H1 (cell line): ENCODE results near the gene ZAP70. TPM values are rescaled to one million over a fixed set of nuclear protein-coding genes. Genes with fewer than 3 reads are reported as not detected.

Experiments used
- CTCF ChIA-PET: fragments of 300-600 bp; sonication (Branson Sonifier 250); formaldehyde crosslinking; loops from one replicate; lab custom pipeline; 2021; ENCODE audit not compliant: partially characterized antibody; lab: Charles Lee
- POLR2A ChIA-PET: fragments of 300-600 bp; sonication (Branson Sonifier 250); formaldehyde crosslinking; loops from one replicate; lab custom pipeline; 2021; ENCODE audit warnings: inconsistent platforms; ENCODE audit not compliant: partially characterized antibody; lab: Charles Lee
- DNase-seq, 2 experiments: peaks; one replicate each; pipeline versions ENCODE4 v3.0.0 to v3.0.0-alpha.2; 2010 to 2022; ENCODE audit warnings: low spot score in 2 of 2, low read depth in 1 of 2, mixed read lengths in 1 of 2
- FAIRE-seq: peaks from 2 replicates; lab custom pipeline; 2011; peaks lifted over from hg19 to GRCh38; lab: Jason Lieb, UNC
- H2AFZ ChIP-seq: 2 replicates; pipeline ENCODE4 v1.8.1; 2012; ENCODE audit warnings: low read length, inconsistent platforms
- H2AK5ac ChIP-seq: 2 replicates; pipeline ENCODE4 v1.6.1; 2013; ENCODE audit warnings: low read depth, low read length
- H2BK120ac ChIP-seq: replicated peaks from 2 replicates; pipeline ENCODE3; 2013; ENCODE audit warnings: low read depth, low read length, inconsistent platforms
- H2BK12ac ChIP-seq: 2 replicates; pipeline ENCODE4 v1.6.1; 2013; ENCODE audit warnings: low read depth, low read length
- H2BK15ac ChIP-seq: 2 replicates; pipeline ENCODE4 v1.6.1; 2013; ENCODE audit warnings: low read length
- H2BK20ac ChIP-seq: 2 replicates; pipeline ENCODE4 v1.6.1; 2013; ENCODE audit warnings: low read length
- H2BK5ac ChIP-seq: 2 replicates; pipeline ENCODE4 v1.6.1; 2013; ENCODE audit warnings: low read depth, low read length
- H3K14ac ChIP-seq: 2 replicates; pipeline ENCODE4 v1.6.1; 2013; ENCODE audit warnings: inconsistent platforms; ENCODE audit not compliant: insufficient read length
- H3K18ac ChIP-seq: 2 replicates; pipeline ENCODE4 v1.6.1; 2013; ENCODE audit warnings: low read length; ENCODE audit errors: extremely low read depth
- H3K23ac ChIP-seq: 2 replicates; pipeline ENCODE4 v1.6.1; 2013; ENCODE audit warnings: inconsistent platforms; ENCODE audit not compliant: insufficient read length
- H3K23me2 ChIP-seq: 2 replicates; pipeline ENCODE4 v1.6.1; 2013; ENCODE audit warnings: low read depth, low read length
- H3K27ac ChIP-seq: 2 replicates; pipeline ENCODE4 v1.6.1; 2011; ENCODE audit warnings: low read depth, low read length, inconsistent platforms
- H3K27me3 ChIP-seq, 4 experiments: replicated peaks in 1 of 4; 1 replicate in 1 of 4; 2 replicates in 3 of 4; pipeline versions ENCODE4 v1.6.1 to v1.8.1; 2011 to 2013; ENCODE audit warnings: low read length in 3 of 4, mild to moderate bottlenecking in 3 of 4, inconsistent platforms in 2 of 4, mixed read lengths in 2 of 4, moderate library complexity in 1 of 4; ENCODE audit not compliant: control insufficient read depth in 3 of 4, insufficient read depth in 3 of 4; ENCODE audit errors: extremely low read depth in 1 of 4
- H3K36me3 ChIP-seq, 4 experiments: 2 replicates each; pipeline versions ENCODE4 v1.6.1 to v1.8.1; 2011 to 2013; ENCODE audit warnings: mild to moderate bottlenecking in 4 of 4, low read length in 3 of 4, moderate library complexity in 2 of 4, control low read depth in 1 of 4, inconsistent platforms in 1 of 4; ENCODE audit not compliant: insufficient read depth in 4 of 4, control insufficient read depth in 2 of 4
- H3K4ac ChIP-seq: replicated peaks from 2 replicates; pipeline ENCODE3; 2013; ENCODE audit warnings: low read length, low read depth, mixed read lengths, inconsistent platforms; ENCODE audit not compliant: insufficient read length
- H3K4me1 ChIP-seq, 4 experiments: replicated peaks in 1 of 4; 1 replicate in 1 of 4; 2 replicates in 3 of 4; pipeline versions ENCODE4 v1.6.1 to v1.8.1; 2011 to 2013; ENCODE audit warnings: low read length in 3 of 4, inconsistent platforms in 2 of 4, mixed read lengths in 1 of 4; ENCODE audit not compliant: insufficient read depth in 4 of 4, control insufficient read depth in 3 of 4
- H3K4me2 ChIP-seq, 2 experiments: 2 replicates each; pipeline versions ENCODE4 v1.6.1 to v1.8.1; 2011 to 2013; ENCODE audit warnings: low read depth in 2 of 2, low read length in 2 of 2, control low read depth in 1 of 2, inconsistent platforms in 1 of 2, mild to moderate bottlenecking in 1 of 2; ENCODE audit not compliant: insufficient read depth in 1 of 2
- H3K4me3 ChIP-seq, 4 experiments: fragments of 200-600, 300-600 bp in 1 of 4; sonication (generic), shearing (Covaris generic), sonication (Bioruptor Twin) in 1 of 4; 2 replicates each; pipeline versions ENCODE4 v1.5.1 to v1.8.1; 2011 to 2016; ENCODE audit warnings: low read length in 4 of 4, low read depth in 3 of 4, control low read depth in 2 of 4, inconsistent platforms in 2 of 4, mild to moderate bottlenecking in 2 of 4, mixed read lengths in 1 of 4, moderate library complexity in 1 of 4; ENCODE audit not compliant: insufficient read depth in 2 of 4; ENCODE audit errors: extremely low read depth in 1 of 4
- H3K56ac ChIP-seq: replicated peaks from 2 replicates; pipeline ENCODE3; 2013; ENCODE audit warnings: low read depth, mild to moderate bottlenecking, mixed read lengths, low read length, inconsistent platforms; ENCODE audit not compliant: insufficient read length
- H3K79me1 ChIP-seq: 2 replicates; pipeline ENCODE4 v1.6.1; 2013; ENCODE audit warnings: low read depth, low read length, control low read depth
- H3K79me2 ChIP-seq, 2 experiments: 2 replicates each; pipeline versions ENCODE4 v1.6.1 to v1.8.1; 2012 to 2013; ENCODE audit warnings: low read length in 2 of 2, mild to moderate bottlenecking in 2 of 2, inconsistent platforms in 1 of 2; ENCODE audit not compliant: insufficient read depth in 2 of 2, control insufficient read depth in 1 of 2
- H3K9ac ChIP-seq, 4 experiments: replicated peaks in 1 of 4; 1 replicate in 1 of 4; 2 replicates in 3 of 4; pipeline versions ENCODE4 v1.6.1 to v1.8.1; 2011 to 2013; ENCODE audit warnings: low read depth in 3 of 4, low read length in 3 of 4, control low read depth in 2 of 4, mild to moderate bottlenecking in 2 of 4, moderate library complexity in 2 of 4, inconsistent platforms in 1 of 4; ENCODE audit errors: extremely low read depth in 1 of 4
- H3K9me3 ChIP-seq, 2 experiments: 2 replicates each; pipeline versions ENCODE4 v1.6.1 to v1.8.1; 2012 to 2013; ENCODE audit warnings: mild to moderate bottlenecking in 2 of 2, moderate library complexity in 2 of 2, control low read depth in 1 of 2, inconsistent platforms in 1 of 2, low read depth in 1 of 2, low read length in 1 of 2, mixed read lengths in 1 of 2; ENCODE audit not compliant: insufficient read depth in 2 of 2
- H4K20me1 ChIP-seq, 2 experiments: replicated peaks in 1 of 2; 2 replicates each; pipeline versions ENCODE3 to v1.8.1; 2011 to 2013; ENCODE audit warnings: inconsistent platforms in 2 of 2, low read length in 2 of 2, mild to moderate bottlenecking in 1 of 2; ENCODE audit not compliant: insufficient read depth in 2 of 2, control insufficient read depth in 1 of 2
- H4K5ac ChIP-seq: 2 replicates; pipeline ENCODE4 v1.6.1; 2013; ENCODE audit warnings: low read length, low read depth, mixed read lengths, inconsistent platforms; ENCODE audit not compliant: insufficient read length
- H4K8ac ChIP-seq: 2 replicates; pipeline ENCODE4 v1.8.0; 2013; ENCODE audit warnings: mild to moderate bottlenecking, moderate library complexity, low read length, inconsistent platforms; ENCODE audit not compliant: insufficient read depth; ENCODE audit errors: extremely low read depth
- H4K91ac ChIP-seq: replicated peaks from 2 replicates; pipeline ENCODE3; 2013; ENCODE audit warnings: low read length, mixed read lengths, inconsistent platforms; ENCODE audit not compliant: insufficient read length
- BRCA1 ChIP-seq: IDR thresholded peaks from 2 replicates; pipeline ENCODE4 v1.6.1; 2012; ENCODE audit warnings: low read depth, low read length, improper control_type of control experiment
- MAFK ChIP-seq: IDR thresholded peaks from 2 replicates; pipeline ENCODE4 v1.6.1; 2012; ENCODE audit warnings: low read depth, mild to moderate bottlenecking, improper control_type of control experiment, low read length
- RBBP5 ChIP-seq: IDR thresholded peaks from 2 replicates; pipeline ENCODE4 v1.7.1; 2012; ENCODE audit warnings: low read depth, mild to moderate bottlenecking, inconsistent platforms, low read length, moderate library complexity, borderline replicate concordance
- SIN3A ChIP-seq, 2 experiments: IDR thresholded peaks in 1 of 2; conservative IDR thresholded peaks in 1 of 2; 2 replicates each; pipeline ENCODE4 v1.6.1; 2011 to 2012; ENCODE audit warnings: low read length in 2 of 2, improper control_type of control experiment in 1 of 2, low read depth in 1 of 2, mild to moderate bottlenecking in 1 of 2
- WGBS, 2 experiments: shearing (Covaris generic) in 1 of 2; methylation state at CpG; one replicate each; pipeline versions ENCODE4 v1.1.6 to v1.1.7; 2013 to 2015; ENCODE audit warnings: low lambda C conversion rate in 2 of 2, mixed read lengths in 2 of 2, inconsistent platforms in 1 of 2, low coverage in 1 of 2, missing lambda C conversion rate in 1 of 2; ENCODE audit not compliant: insufficient replicate concordance in 2 of 2, insufficient coverage in 1 of 2, insufficient read length in 1 of 2; ENCODE audit errors: extremely low coverage in 1 of 2, missing lambda C conversion rate in 1 of 2; 5-methylcytosine and 5-hydroxymethylcytosine counted together
- polyA plus RNA-seq, 7 experiments: library from polyadenylated mRNA; depleted of rRNA in 3 of 7; stranded (reverse) in 5 of 7; unstranded in 2 of 7; fragments of >200 nt in 5 of 7; fragments of 200-250 nt in 2 of 7; gene quantifications; 1 replicate in 5 of 7; 2 replicates in 1 of 7; 4 replicates in 1 of 7; pipeline versions ENCODE4 v1.2.1 to v1.2.3, GENCODE V29; 2011 to 2013; ENCODE audit warnings: missing spikeins in 2 of 7, mixed read lengths in 2 of 7
- total RNA-seq: library from RNA; stranded (reverse); fragmentation: NEBNext Ultra II Directional; extraction: Animal tissue kit (Norgen Biotek cat#: 25700); gene quantifications from 2 replicates; pipeline ENCODE4 v1.2.1, GENCODE V29; 2021

Gene ZAP70
- total and polyA plus RNA-seq, 2 of the 8 experiments (the other 6 are each of a cell fraction or from before 2014, with no cell fraction given), result 0.15 TPM; not detected in 1

GRCh38 chr2:97671526-97671925, 41.9 kb upstream of the ZAP70 start:
- Histone ChIP-seq H4K20me1 (no peaks in the 10 kb centered on the region), H3K9ac (no peak overlapping the region), H3K23ac (no peak overlapping the region), H3K18ac (no peak overlapping the region), H2BK20ac (no peak overlapping the region), H2BK15ac (no peak overlapping the region), H3K79me2 (no peaks in the 10 kb centered on the region), H4K8ac (no peak overlapping the region), H3K4ac (no peak overlapping the region), H2AFZ (no peak overlapping the region), H3K4me2 (no peak overlapping the region), H3K4me3 (no peak overlapping the region), H3K79me1 (no peaks in the 10 kb centered on the region), H2BK12ac (no peak overlapping the region), H3K14ac (no peak overlapping the region), H3K27ac (no peak overlapping the region), H4K91ac (no peak overlapping the region), H2AK5ac (no peak overlapping the region), H3K23me2 (no peaks in the 10 kb centered on the region), H3K56ac (no peak overlapping the region), H3K36me3 (no peaks in the 10 kb centered on the region), H2BK120ac (no peak overlapping the region), H3K27me3 (no peaks in the 10 kb centered on the region), H3K9me3 (no peaks in the 10 kb centered on the region), H3K4me1 (0 out of 7 replicates have a peak, but pooled peaks cover 0 to 3% (median under 1%) of the 10 kb centered on the region in 4 experiments), H2BK5ac (no peak overlapping the region), H4K5ac (no peak overlapping the region)
- ChIA-PET CTCF (no interaction called here), POLR2A (no interaction called here)
- DNase-seq, result no peak
- 98% methylated on average over 7 of the region's 7 CpGs; no CpG with 5 or more reads in 1 of the 2 experiments for WGBS, 2 experiments
- FAIRE-seq, result no peak
- TF ChIP-seq SIN3A (conservative IDR thresholded peaks at IDR 0.05 in 1 of 2, IDR thresholded peaks at IDR 0.05 in 1 of 2; ENCODE audit: low read depth in 1 of 2, low read length in 2 of 2) (no peak), BRCA1 (no peak), MAFK (no peak), RBBP5 (no peak)
